ENCODE results near the gene PROK1. TPM values are rescaled to one million over a fixed set of nuclear protein-coding genes. Genes with fewer than 3 reads are reported as not detected.

Gene PROK1
- total RNA-seq, 1 donor from 2014 or later = 7.4 TPM

DNA sequence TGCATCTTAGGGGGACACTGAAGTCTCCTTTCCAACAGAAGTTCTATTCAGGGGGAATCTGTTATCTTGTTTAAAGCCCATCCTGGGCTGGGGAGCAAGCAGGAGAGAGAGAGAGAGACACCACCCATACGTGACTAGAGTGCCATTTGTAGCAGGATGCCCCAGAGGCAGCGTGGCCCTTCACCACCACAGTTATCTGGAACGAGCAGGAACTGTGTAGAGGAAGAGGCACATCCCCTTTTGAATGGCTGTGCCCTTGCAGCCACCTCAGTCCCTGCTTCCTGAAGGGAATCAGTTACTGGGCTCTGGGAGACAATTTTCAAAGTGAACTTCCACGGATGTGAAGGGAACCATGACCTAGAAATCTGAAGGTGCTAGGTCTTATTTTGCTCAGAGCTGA is 24.1 kb upstream of the PROK1 start:
- H3K27me3 ChIP-seq = no peaks in the 10 kb centered on the region
- intact Hi-C loops (cut with DNase I) = no loop called here
- DNase-seq (ENCODE audit: extremely low spot score in 2 of 2) = no peak
- H3K27ac ChIP-seq = no peak overlapping the region
- H3K4me3 ChIP-seq = no peak overlapping the region
- TF ChIP-seq, protein P1, sequence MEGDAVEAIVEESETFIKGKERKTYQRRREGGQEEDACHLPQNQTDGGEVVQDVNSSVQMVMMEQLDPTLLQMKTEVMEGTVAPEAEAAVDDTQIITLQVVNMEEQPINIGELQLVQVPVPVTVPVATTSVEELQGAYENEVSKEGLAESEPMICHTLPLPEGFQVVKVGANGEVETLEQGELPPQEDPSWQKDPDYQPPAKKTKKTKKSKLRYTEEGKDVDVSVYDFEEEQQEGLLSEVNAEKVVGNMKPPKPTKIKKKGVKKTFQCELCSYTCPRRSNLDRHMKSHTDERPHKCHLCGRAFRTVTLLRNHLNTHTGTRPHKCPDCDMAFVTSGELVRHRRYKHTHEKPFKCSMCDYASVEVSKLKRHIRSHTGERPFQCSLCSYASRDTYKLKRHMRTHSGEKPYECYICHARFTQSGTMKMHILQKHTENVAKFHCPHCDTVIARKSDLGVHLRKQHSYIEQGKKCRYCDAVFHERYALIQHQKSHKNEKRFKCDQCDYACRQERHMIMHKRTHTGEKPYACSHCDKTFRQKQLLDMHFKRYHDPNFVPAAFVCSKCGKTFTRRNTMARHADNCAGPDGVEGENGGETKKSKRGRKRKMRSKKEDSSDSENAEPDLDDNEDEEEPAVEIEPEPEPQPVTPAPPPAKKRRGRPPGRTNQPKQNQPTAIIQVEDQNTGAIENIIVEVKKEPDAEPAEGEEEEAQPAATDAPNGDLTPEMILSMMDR (IDR thresholded peaks at IDR 0.05) = no peak
- TF ChIP-seq POLR2A (IDR thresholded peaks at IDR 0.05) (no peak), POLR2AphosphoS5 (IDR thresholded peaks at IDR 0.05; ENCODE audit: insufficient read depth in 1 of 2, low read depth in 1 of 2) (no peak)
- H3K4me1 ChIP-seq = peaks cover 5% of the 10 kb centered on the region
- H3K9me3 ChIP-seq = no peaks in the 10 kb centered on the region
- no peaks in the 10 kb centered on the region for H3K36me3 ChIP-seq

DNA sequence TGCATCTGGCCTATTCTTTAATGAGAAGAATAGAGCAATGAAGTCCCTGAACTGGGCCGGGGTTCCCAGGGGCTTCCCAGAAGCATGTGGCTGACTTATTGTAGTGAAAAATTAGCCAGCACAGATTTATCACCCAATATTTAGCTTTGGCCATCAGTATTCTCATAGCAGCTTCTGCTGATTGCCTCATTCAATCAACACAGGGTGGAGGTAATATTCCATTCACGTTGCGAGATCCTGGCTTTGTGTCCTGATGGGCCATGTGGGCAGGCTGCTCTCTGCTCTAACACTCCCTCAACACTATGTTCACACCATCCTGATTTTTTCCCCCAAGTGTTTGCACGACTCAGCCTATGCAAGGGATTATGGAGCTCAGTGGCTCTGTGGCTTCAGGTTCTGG is 22.0 kb upstream of the PROK1 start:
- no peak for DNase-seq (ENCODE audit: extremely low spot score in 2 of 2)

DNA sequence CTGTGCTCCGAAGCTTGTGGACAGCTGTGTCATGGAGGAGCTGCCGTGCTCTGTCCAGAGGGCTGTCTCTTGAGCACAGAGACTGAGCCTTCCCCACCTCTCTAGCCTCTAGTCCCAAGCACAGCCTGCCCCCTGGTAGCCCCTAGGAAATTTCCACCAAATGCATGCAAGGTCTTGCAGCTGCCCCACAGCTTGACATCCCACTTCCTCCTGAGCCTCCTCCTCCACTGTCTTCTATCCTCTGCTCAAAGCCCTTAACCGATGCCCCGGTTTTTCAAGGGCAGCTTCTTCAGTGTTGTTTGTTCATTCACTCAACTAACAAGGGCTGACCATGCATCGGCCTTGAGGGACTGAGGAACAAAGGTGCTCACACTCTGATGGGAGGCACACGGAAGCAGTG is 20.6 kb upstream of the PROK1 start:
- H3K9me3 ChIP-seq = no peaks in the 10 kb centered on the region
- H3K36me3 ChIP-seq = no peaks in the 10 kb centered on the region
- peaks cover 7% of the 10 kb centered on the region for H3K4me1 ChIP-seq
- H3K4me3 ChIP-seq = no peak overlapping the region
- H3K27ac ChIP-seq = no peak overlapping the region
- H3K27me3 ChIP-seq = no peaks in the 10 kb centered on the region
- intact Hi-C loops (cut with DNase I) = no loop called here
- no peak for DNase-seq (ENCODE audit: extremely low spot score in 2 of 2)
- TF ChIP-seq POLR2A (IDR thresholded peaks at IDR 0.05) (no peak), POLR2AphosphoS5 (IDR thresholded peaks at IDR 0.05; ENCODE audit: insufficient read depth in 1 of 2, low read depth in 1 of 2) (no peak)
- TF ChIP-seq, protein P1 (IDR thresholded peaks at IDR 0.05) = no peak

More for the DNA sequence above, 22.0 kb upstream of the PROK1 start:
- H3K4me1 ChIP-seq = peaks cover 9% of the 10 kb centered on the region
- intact Hi-C loops (cut with DNase I) = no loop called here
- H3K36me3 ChIP-seq = no peaks in the 10 kb centered on the region
- no peaks in the 10 kb centered on the region for H3K9me3 ChIP-seq
- H3K4me3 ChIP-seq = no peak overlapping the region
- no peaks in the 10 kb centered on the region for H3K27me3 ChIP-seq
- no peak overlapping the region for H3K27ac ChIP-seq
- no peak for TF ChIP-seq POLR2AphosphoS5 (IDR thresholded peaks at IDR 0.05; ENCODE audit: insufficient read depth in 1 of 2, low read depth in 1 of 2)
- TF ChIP-seq POLR2A (IDR thresholded peaks at IDR 0.05) = no peak
- TF ChIP-seq, protein P1 (IDR thresholded peaks at IDR 0.05) = no peak

DNA sequence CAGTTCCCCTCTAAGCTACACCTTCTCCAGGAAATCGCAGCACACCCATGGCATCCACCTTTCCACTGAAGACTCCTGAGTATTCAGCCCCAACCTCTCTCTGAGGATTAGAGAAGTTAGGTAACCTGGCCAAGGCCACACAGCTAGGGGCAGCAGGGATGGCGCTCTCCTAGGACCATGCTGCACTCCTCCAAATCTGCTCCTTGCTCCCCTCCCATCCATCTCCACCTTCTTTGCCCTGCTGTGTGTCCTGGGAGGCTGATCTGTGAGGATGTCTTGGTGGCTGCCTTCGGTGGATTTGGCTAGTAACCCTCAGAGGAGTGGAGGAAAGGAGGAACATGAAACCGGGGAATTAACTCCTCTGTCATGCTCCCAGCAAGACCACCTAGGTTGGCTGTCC is 20.0 kb upstream of the PROK1 start:
- TF ChIP-seq, protein P1 (IDR thresholded peaks at IDR 0.05) = no peak
- TF ChIP-seq POLR2A (IDR thresholded peaks at IDR 0.05) (no peak), POLR2AphosphoS5 (IDR thresholded peaks at IDR 0.05; ENCODE audit: insufficient read depth in 1 of 2, low read depth in 1 of 2) (no peak)
- H3K36me3 ChIP-seq = no peaks in the 10 kb centered on the region
- DNase-seq (ENCODE audit: extremely low spot score in 2 of 2) = no peak
- H3K27me3 ChIP-seq = no peaks in the 10 kb centered on the region
- H3K4me3 ChIP-seq = no peak overlapping the region
- no peaks in the 10 kb centered on the region for H3K9me3 ChIP-seq
- intact Hi-C loops (cut with DNase I) = no loop called here
- no peak overlapping the region for H3K27ac ChIP-seq
- H3K4me1 ChIP-seq = peaks cover 4% of the 10 kb centered on the region

DNA sequence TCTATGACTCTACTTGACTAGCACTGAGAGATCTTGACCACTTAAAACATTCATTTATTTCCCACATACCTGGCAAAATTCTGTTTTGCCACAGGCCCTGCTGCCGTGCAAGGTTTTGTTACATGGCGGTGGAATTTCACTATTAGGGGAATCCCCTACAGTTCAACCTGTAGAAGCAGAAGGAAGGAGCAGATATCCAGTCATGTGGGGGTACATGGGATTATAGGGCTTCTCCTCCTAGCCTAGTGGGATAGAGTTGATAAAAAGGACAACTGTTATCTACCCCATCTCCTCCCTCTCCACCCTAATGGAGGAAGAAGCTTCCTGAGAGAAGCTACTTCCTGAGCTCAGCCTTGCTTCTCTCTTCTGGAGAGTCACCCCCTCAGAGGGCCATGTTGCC is 17.7 kb upstream of the PROK1 start:
- no peaks in the 10 kb centered on the region for H3K9me3 ChIP-seq
- no peak for TF ChIP-seq POLR2AphosphoS5 (IDR thresholded peaks at IDR 0.05; ENCODE audit: insufficient read depth in 1 of 2, low read depth in 1 of 2)
- TF ChIP-seq POLR2A (IDR thresholded peaks at IDR 0.05) = no peak
- TF ChIP-seq, protein P1 (IDR thresholded peaks at IDR 0.05) = no peak
- DNase-seq (ENCODE audit: extremely low spot score in 2 of 2) = no peak
- H3K27me3 ChIP-seq = no peaks in the 10 kb centered on the region
- peaks cover 16% of the 10 kb centered on the region for H3K4me1 ChIP-seq
- no peaks in the 10 kb centered on the region for H3K36me3 ChIP-seq
- H3K27ac ChIP-seq = peak overlapping the region; percentile 29
- H3K4me3 ChIP-seq = no peak overlapping the region
- intact Hi-C loops (cut with DNase I) = no loop called here
